Renal pelvis (tissue), 12 donors: ENCODE measurements around the gene PARP1. TPM values are rescaled to one million over a fixed set of nuclear protein-coding genes. Genes with fewer than 3 reads are reported as not detected.

Experiments used
- DNase-seq: peaks from one replicate; pipeline ENCODE4 v3.0.0-alpha.2; 2013
- long read RNA-seq, 16 experiments: transcript quantifications; one replicate each; lab custom pipeline, GENCODE V29; 2026
- polyA plus RNA-seq, 3 donors: library from polyadenylated mRNA; unstranded; fragments of 120-200 nt; gene quantifications; one replicate each; pipeline ENCODE4 v1.2.1, GENCODE V29; 2013; ENCODE audit not compliant: insufficient read length in 3 of 3

PARP1 gene
- 100 to 1,000 TPM; 119 to 139 (median 127) TPM for polyA plus RNA-seq
- long read RNA-seq, donor 1, transcript PARP1-203 (23 exons, 3,958 nt), result major isoform, 12 of 41 reads
- long read RNA-seq, donor 1, partial matches to known transcripts, result 22 of 41 reads
- long read RNA-seq, donor 1, other reads (novel, unspliced or antisense), result 0 of 41 reads
- long read RNA-seq, donor 2, transcript PARP1-203 (23 exons, 3,958 nt), result major isoform, 14 of 64 reads
- long read RNA-seq, donor 2, partial matches to known transcripts, result 45 of 64 reads
- long read RNA-seq, donor 2, other reads (novel, unspliced or antisense), result 0 of 64 reads
- long read RNA-seq, donor 3, transcript PARP1-208 (2 exons, 416 nt), result major isoform, 10 of 53 reads
- long read RNA-seq, donor 3, transcript PARP1-201 (2 exons, 570 nt), result minor isoform, 5 of 53 reads
- long read RNA-seq, donor 3, transcript PARP1-203 (23 exons, 3,958 nt), result minor isoform, 6 of 53 reads
- long read RNA-seq, donor 3, partial matches to known transcripts, result 29 of 53 reads
- long read RNA-seq, donor 3, other reads (novel, unspliced or antisense), result 0 of 53 reads
- long read RNA-seq, donor 4, transcript PARP1-203 (23 exons, 3,958 nt), result major isoform, 9 of 35 reads
- long read RNA-seq, donor 4, partial matches to known transcripts, result 21 of 35 reads
- long read RNA-seq, donor 4, other reads (novel, unspliced or antisense), result 0 of 35 reads
- long read RNA-seq, donor 5, partial matches to known transcripts, result 24 of 30 reads
- long read RNA-seq, donor 5, other reads (novel, unspliced or antisense), result 0 of 30 reads
- long read RNA-seq, donor 6, transcript PARP1-203 (23 exons, 3,958 nt), result major isoform, 11 of 60 reads
- long read RNA-seq, donor 6, partial matches to known transcripts, result 44 of 60 reads
- long read RNA-seq, donor 6, other reads (novel, unspliced or antisense), result 0 of 60 reads
- long read RNA-seq, donor 7, transcript PARP1-201 (2 exons, 570 nt), result major isoform, 8 of 89 reads
- long read RNA-seq, donor 7, transcript PARP1-203 (23 exons, 3,958 nt), result minor isoform, 5 of 89 reads
- long read RNA-seq, donor 7, partial matches to known transcripts, result 73 of 89 reads
- long read RNA-seq, donor 7, other reads (novel, unspliced or antisense), result 0 of 89 reads
- long read RNA-seq, donor 8, transcript PARP1-201 (2 exons, 570 nt), result major isoform, 5 of 19 reads
- long read RNA-seq, donor 8, partial matches to known transcripts, result 10 of 19 reads
- long read RNA-seq, donor 8, other reads (novel, unspliced or antisense), result 0 of 19 reads
- long read RNA-seq, donor 9, transcript PARP1-208 (2 exons, 416 nt), result minor isoform, 5 of 59 reads
- long read RNA-seq, donor 9, transcript PARP1-203 (23 exons, 3,958 nt), result major isoform, 12 of 59 reads
- long read RNA-seq, donor 9, partial matches to known transcripts, result 39 of 59 reads
- long read RNA-seq, donor 9, other reads (novel, unspliced or antisense), result 0 of 59 reads
- long read RNA-seq, donor 10, transcript PARP1-201 (2 exons, 570 nt), result major isoform, 8 of 63 reads
- long read RNA-seq, donor 10, partial matches to known transcripts, result 46 of 63 reads
- long read RNA-seq, donor 10, other reads (novel, unspliced or antisense), result 0 of 63 reads
- long read RNA-seq, donor 11, transcript PARP1-203 (23 exons, 3,958 nt), result minor isoform, 5 of 85 reads
- long read RNA-seq, donor 11, transcript PARP1-208 (2 exons, 416 nt), result major isoform, 6 of 85 reads
- long read RNA-seq, donor 11, transcript PARP1-201 (2 exons, 570 nt), result minor isoform, 5 of 85 reads
- long read RNA-seq, donor 11, partial matches to known transcripts, result 68 of 85 reads
- long read RNA-seq, donor 11, other reads (novel, unspliced or antisense), result 0 of 85 reads
- long read RNA-seq, donor 12, transcript PARP1-208 (2 exons, 416 nt), result minor isoform, 6 of 80 reads
- long read RNA-seq, donor 12, transcript PARP1-203 (23 exons, 3,958 nt), result major isoform, 14 of 80 reads
- long read RNA-seq, donor 12, partial matches to known transcripts, result 55 of 80 reads
- long read RNA-seq, donor 12, other reads (novel, unspliced or antisense), result 0 of 80 reads
- long read RNA-seq, donor 13, partial matches to known transcripts, result 8 of 15 reads
- long read RNA-seq, donor 13, other reads (novel, unspliced or antisense), result 0 of 15 reads
- long read RNA-seq, donor 14, result 0 reads
- long read RNA-seq, donor 15, transcript PARP1-203 (23 exons, 3,958 nt), result major isoform, 12 of 67 reads
- long read RNA-seq, donor 15, partial matches to known transcripts, result 46 of 67 reads
- long read RNA-seq, donor 15, other reads (novel, unspliced or antisense), result 0 of 67 reads
- long read RNA-seq, donor 16, transcript PARP1-201 (2 exons, 570 nt), result minor isoform, 5 of 136 reads
- long read RNA-seq, donor 16, transcript PARP1-203 (23 exons, 3,958 nt), result major isoform, 12 of 136 reads
- long read RNA-seq, donor 16, transcript PARP1-208 (2 exons, 416 nt), result minor isoform, 5 of 136 reads
- long read RNA-seq, donor 16, partial matches to known transcripts, result 114 of 136 reads
- long read RNA-seq, donor 16, other reads (novel, unspliced or antisense), result 0 of 136 reads

- DNase-seq, result peak; percentile 81
Measured at GRCh38 chr1:226407497-226408284, at the start of gene PARP1. Gene PARP1 (minus strand): TSS chr1:226408093. CDS start chr1:226407929, 164 bp downstream.

- no peak for DNase-seq
Measured at GRCh38 chr1:226457307-226457712, 49.4 kb upstream of the PARP1 start.

GRCh38 chr1:226455843-226456242 lies 48.0 kb upstream of the PARP1 start:
- no peak for DNase-seq

GRCh38 chr1:226454349-226454748 lies 46.5 kb upstream of the PARP1 start:
- DNase-seq, result no peak

GRCh38 chr1:226453015-226453704 lies 45.3 kb upstream of the PARP1 start:
- no peak for DNase-seq

- DNase-seq, result no peak
Measured at GRCh38 chr1:226450688-226451087, 42.8 kb upstream of the PARP1 start.

GRCh38 chr1:226449823-226450222 lies 41.9 kb upstream of the PARP1 start:
- no peak for DNase-seq

- DNase-seq, result no peak
Measured at GRCh38 chr1:226447932-226448665, 40.2 kb upstream of the PARP1 start.

GRCh38 chr1:226446094-226446493 lies 38.2 kb upstream of the PARP1 start:
- no peak for DNase-seq

GRCh38 chr1:226444901-226445300 lies 37.0 kb upstream of the PARP1 start:
- no peak for DNase-seq

GRCh38 chr1:226443439-226443838 lies 35.5 kb upstream of the PARP1 start:
- DNase-seq, result no peak

GRCh38 chr1:226443033-226443432 lies 35.1 kb upstream of the PARP1 start:
- no peak for DNase-seq

- DNase-seq, result no peak
Measured at GRCh38 chr1:226441629-226442028, 33.7 kb upstream of the PARP1 start.

- no peak for DNase-seq
Measured at GRCh38 chr1:226440512-226440911, 32.6 kb upstream of the PARP1 start.

GRCh38 chr1:226438007-226438406 lies 30.1 kb upstream of the PARP1 start:
- no peak for DNase-seq

GRCh38 chr1:226436855-226437491 lies 29.1 kb upstream of the PARP1 start:
- no peak for DNase-seq

GRCh38 chr1:226436472-226436854 lies 28.6 kb upstream of the PARP1 start:
- no peak for DNase-seq
